Psoas muscle (tissue), 8 donors: ENCODE results near the gene CDCA4. TPM values are rescaled to one million over a fixed set of nuclear protein-coding genes. Genes with fewer than 3 reads are reported as not detected.

Experiments used
- ATAC-seq, 4 donors: fragments of 200-7000 bp; cut with Tn5 transposase; one replicate each; pipeline ENCODE4 v1.9.1; 2020; ENCODE audit warnings: moderate library complexity in 3 of 4, mild to moderate bottlenecking in 2 of 4
- DNase-seq, 2 donors: peaks; one replicate each; pipeline ENCODE4 v3.0.0-alpha.2; 2020
- H3K27ac ChIP-seq: fragments of 200-600 bp; one replicate; pipeline ENCODE4 v1.8.0; 2022
- H3K27me3 ChIP-seq, 3 donors: fragments of 200-600 bp in 1 of 3; one replicate each; pipeline versions ENCODE4 v1.6.1 to v1.8.0; 2013 to 2022; ENCODE audit warnings: low read length in 2 of 3, mild to moderate bottlenecking in 2 of 3, moderate library complexity in 1 of 3; ENCODE audit not compliant: insufficient read depth in 3 of 3
- H3K36me3 ChIP-seq, 2 donors: fragments of 200-600 bp in 1 of 2; one replicate each; pipeline versions ENCODE4 v1.6.1 to v1.8.0; 2013 to 2022; ENCODE audit warnings: low read depth in 1 of 2, mild to moderate bottlenecking in 1 of 2, moderate library complexity in 1 of 2; ENCODE audit not compliant: insufficient read depth in 1 of 2
- H3K4me1 ChIP-seq: fragments of 200-600 bp; one replicate; pipeline ENCODE4 v1.8.0; 2022
- H3K4me3 ChIP-seq: fragments of 200-600 bp; one replicate; pipeline ENCODE4 v1.8.0; 2022; ENCODE audit warnings: mild to moderate bottlenecking
- H3K9me3 ChIP-seq: fragments of 200-600 bp; one replicate; pipeline ENCODE4 v1.8.0; 2022
- CTCF ChIP-seq: fragments of 200-600 bp; IDR thresholded peaks from one replicate; pipeline ENCODE4 v1.8.0; 2022; ENCODE audit warnings: antibody characterized with exemption
- WGBS, 3 donors: extraction: QIAGEN DNeasy Blood & Tissue Kit; methylation state at CpG; one replicate each; pipeline versions ENCODE4 v1.1.6 to v1.1.7; 2013; 5-methylcytosine and 5-hydroxymethylcytosine counted together
- intact Hi-C, 2 donors: fragments of 100-400 bp; cut with DNase I; formaldehyde crosslinking; loops; one replicate each; pipeline versions ENCODE4 v1.11.0 to v1.14.2; 2022
- polyA plus RNA-seq, 3 donors: library from polyadenylated mRNA; stranded (reverse); fragments of 200-250 nt; gene quantifications; one replicate each; pipeline ENCODE4 v1.2.3, GENCODE V29; 2013
- total RNA-seq, 4 donors: library from RNA; stranded (reverse); fragmentation: NEBNext Ultra II Directional in 2 of 4; extraction: Animal tissue kit (Norgen Biotek cat#: 25700) in 2 of 4; gene quantifications; one replicate each; pipeline versions ENCODE4 v1.2.1 to v1.2.4, GENCODE V29; 2021 to 2023
- donor health status: healthy with polysubstance abuse.
- donor health status: DM: no; HTN: no; CAD: no; lungs with moderate emphysema.
- donor health status: Bipolar disorder and iron deficiency.
- donor health status: healthy.
- donor health status: DM: yes; HTN: yes; CAD: no.
- donor health status: DM: no; HTN: no; CAD: no.
- donor health status: DM: no; HTN: no; CAD: no.
- donor health status: DM: yes; HTN: yes; CAD: no.

Gene CDCA4
- total and polyA plus RNA-seq, 7 donors: 0.79 to 3.3 (median 1.3) TPM

DNA sequence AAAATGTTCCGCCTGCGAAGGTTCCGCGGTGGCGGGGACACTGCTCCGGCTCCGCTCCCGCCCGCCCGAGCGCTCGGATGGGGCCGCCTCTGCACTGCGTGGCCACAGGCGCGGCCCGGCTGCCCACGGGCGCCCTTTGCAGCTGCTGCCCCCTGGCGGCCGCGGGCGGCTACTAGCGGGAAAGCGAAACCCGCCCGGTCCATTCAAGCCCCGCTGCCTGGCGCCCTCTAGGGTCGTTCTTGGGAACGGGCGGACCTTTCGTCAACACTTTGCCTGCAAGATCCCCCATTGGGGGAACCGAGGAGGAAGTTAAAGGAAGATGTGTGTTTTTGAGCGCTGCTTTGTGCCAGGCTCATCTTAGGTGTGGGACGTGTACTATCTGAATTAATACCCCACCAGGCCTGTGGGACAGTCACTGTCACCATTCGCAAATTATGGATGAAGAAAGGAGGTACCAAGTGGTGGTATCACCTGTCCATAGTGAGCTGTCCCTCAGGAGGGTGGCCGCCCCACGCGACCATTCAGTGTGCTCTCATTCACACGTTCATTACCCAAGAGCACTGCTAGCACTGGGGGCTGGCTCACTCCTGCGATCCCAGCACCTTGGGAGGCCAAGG, 24.9 kb upstream of the CDCA4 start:
- Histone ChIP-seq H3K27ac (no peak overlapping the region), H3K36me3 (no peaks in the 10 kb centered on the region), H3K9me3 (no peaks in the 10 kb centered on the region), H3K27me3 (peaks cover 0 to 6% (median 6%) of the 10 kb centered on the region in 3 donors), H3K4me1 (no peaks in the 10 kb centered on the region), H3K4me3 (peak overlapping the region; percentile 18)
- peak; percentile 100 for TF ChIP-seq CTCF
- intact Hi-C loops: loop anchor here in 1 of 2 donors (1.0 to 5.0 kb wide), 3 partner anchors 70 to 279 kb away; no protein-coding TSS in a partner anchor
- 5 to 7% (median 6%) methylated on average over 39 to 42 of the region's 42 CpGs for WGBS, 3 donors
- DNase-seq (peak; percentile 91 to 94), ATAC-seq (peak; percentile 95 to 99 (median 97))

GRCh38 chr14:105043641-105044040, 22.8 kb upstream of the CDCA4 start:
- Histone ChIP-seq H3K9me3 (no peaks in the 10 kb centered on the region), H3K4me3 (no peak overlapping the region), H3K36me3 (no peaks in the 10 kb centered on the region), H3K27ac (no peak overlapping the region), H3K27me3 (peaks cover 0 to 6% (median 4%) of the 10 kb centered on the region in 3 donors), H3K4me1 (no peaks in the 10 kb centered on the region)
- no peak for DNase-seq
- no peak for TF ChIP-seq CTCF
- intact Hi-C loops: loop anchor here in 1 of 2 donors (1.0 kb wide), 1 partner anchor 67 kb away; no protein-coding TSS in a partner anchor
- no peak for ATAC-seq
- WGBS, 3 donors: 57 to 61% (median 59%) methylated on average over 7 of the region's 7 CpGs

DNA sequence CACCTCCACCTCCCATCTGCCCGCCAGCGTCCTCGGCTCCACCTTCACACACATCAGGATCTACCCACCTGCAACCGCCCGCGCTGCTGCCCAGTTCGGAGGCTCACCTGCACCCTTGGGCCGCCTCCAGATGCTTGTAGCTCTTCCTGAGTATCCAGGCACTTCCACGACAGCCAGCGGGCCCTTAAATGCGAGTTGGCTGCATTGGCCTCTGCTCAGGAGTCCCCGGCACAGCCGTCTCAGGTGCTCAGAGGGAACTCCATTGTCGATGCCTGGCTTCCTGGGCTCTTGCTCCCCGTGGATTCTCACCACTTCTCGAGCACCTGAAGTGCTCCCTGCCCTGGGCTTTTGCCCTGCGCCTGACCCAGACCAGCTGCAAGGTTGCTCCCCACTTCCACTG, 21.9 kb upstream of the CDCA4 start:
- ATAC-seq: no peak
- Histone ChIP-seq H3K36me3 (no peaks in the 10 kb centered on the region), H3K4me3 (no peak overlapping the region), H3K4me1 (no peaks in the 10 kb centered on the region), H3K9me3 (no peaks in the 10 kb centered on the region), H3K27ac (no peak overlapping the region), H3K27me3 (peaks cover 0 to 6% (median 4%) of the 10 kb centered on the region in 3 donors)
- TF ChIP-seq CTCF: no peak
- no peak for DNase-seq
- 80 to 91% (median 84%) methylated on average over 17 of the region's 17 CpGs for WGBS, 3 donors
- intact Hi-C loops: no loop called here

DNA sequence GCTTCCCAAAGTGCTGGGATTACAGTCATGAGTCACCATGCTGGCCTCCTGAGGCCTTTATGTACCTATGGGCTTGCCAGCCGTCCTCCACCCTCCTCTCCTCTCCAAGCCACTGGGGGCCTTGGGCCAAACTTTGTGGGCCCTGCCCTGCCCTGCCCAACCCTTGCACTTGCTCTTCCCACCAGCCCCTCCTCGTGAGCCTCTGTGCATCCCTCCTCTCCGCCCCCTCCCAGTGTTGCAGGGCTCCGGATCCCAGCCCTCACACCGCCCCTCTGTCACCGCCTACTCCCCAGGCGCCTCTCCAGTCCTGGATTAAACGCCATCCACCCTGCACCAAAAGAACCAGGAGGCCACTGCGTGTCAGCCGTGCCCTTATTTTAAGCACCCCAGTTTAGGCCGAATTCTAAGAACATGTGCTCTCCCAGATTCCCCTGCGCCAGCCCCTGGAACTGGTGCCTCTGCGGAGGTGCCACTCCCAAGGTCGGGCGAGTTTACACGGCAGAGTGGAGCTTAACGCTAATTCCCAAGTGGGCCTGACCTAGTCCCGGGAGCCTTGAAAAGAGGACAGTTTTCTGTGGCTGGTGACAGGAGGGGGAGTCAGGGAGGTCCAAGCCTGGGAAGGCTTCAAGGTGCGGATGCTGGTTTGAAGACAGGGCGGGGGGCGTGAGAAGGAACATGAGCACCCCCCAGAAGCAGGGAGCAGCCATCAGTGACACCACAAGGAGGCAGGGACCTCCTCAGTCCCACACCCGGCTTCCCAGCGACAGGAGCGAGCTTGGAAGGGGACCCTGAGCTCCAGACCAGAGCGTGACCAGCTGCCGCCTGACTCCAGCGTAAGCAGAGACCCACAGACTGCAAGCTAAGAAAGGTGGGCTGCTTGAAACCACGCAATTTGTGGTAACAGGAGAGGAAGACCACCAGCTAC, 21.2 kb upstream of the CDCA4 start:
- peaks cover 0 to 6% (median 4%) of the 10 kb centered on the region in 3 donors for H3K27me3 ChIP-seq
- intact Hi-C loops: no loop called here

More for the DNA sequence above, 21.2 kb upstream of the CDCA4 start:
- Histone ChIP-seq H3K4me1 (no peaks in the 10 kb centered on the region), H3K9me3 (no peaks in the 10 kb centered on the region), H3K36me3 (no peaks in the 10 kb centered on the region), H3K27ac (no peak overlapping the region), H3K4me3 (no peak overlapping the region)
- DNase-seq: peak in 1 of 2 donors; percentile 40
- WGBS, 3 donors: 66 to 77% (median 73%) methylated on average over 28 of the region's 28 CpGs
- ATAC-seq: no peak
- TF ChIP-seq CTCF: no peak
